NB4 (cell line): ENCODE measurements around the gene SOX9.

Source experiments
- CTCF ChIP-seq: IDR thresholded peaks from one replicate; pipeline ENCODE4 v1.5.1; 2012; ENCODE audit warnings: low read depth, low read length
- MYC ChIP-seq: IDR thresholded peaks from 2 replicates; pipeline ENCODE4 v1.6.1; 2011; ENCODE audit warnings: low read depth, low read length

- TF ChIP-seq CTCF, result no peak
- TF ChIP-seq MYC, result no peak
Observed at GRCh38 chr17:72137161-72137560, 16.3 kb downstream of the SOX9 start.
